ENCODE data around the gene PFN3. TPM values are rescaled to one million over a fixed set of nuclear protein-coding genes. Genes with fewer than 3 reads are reported as not detected.

PFN3 gene
- total RNA-seq, 1 donor from 2014 or later, result not detected

DNA sequence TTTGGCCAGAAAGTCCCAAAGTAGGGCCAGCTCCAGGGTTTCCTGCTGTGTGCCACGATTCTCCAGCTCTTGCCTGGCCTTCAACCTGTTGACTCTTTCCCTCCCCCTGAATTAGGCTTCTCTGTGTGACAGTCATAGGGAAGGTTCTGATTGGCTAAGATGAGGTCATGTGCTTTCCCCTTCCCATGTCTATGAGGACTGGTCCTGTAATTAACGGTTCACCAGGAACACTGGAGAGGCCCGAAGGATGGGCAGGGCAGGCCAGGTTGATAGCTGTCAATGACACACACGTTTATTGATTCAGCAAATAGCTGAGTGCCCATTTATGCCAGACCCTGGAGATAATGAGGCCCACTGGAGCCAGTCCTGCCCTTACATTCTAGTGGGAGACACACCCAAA is 37.2 kb upstream of the PFN3 start:
- Histone ChIP-seq H3K4me3 (ENCODE audit: insufficient read depth, low read depth, low read length) (no peak overlapping the region), H4K20me1 (ENCODE audit: insufficient read depth, low read length) (no peaks in the 10 kb centered on the region), H3K9me3 (ENCODE audit: insufficient read depth, low read depth, low read length) (no peaks in the 10 kb centered on the region), H3K36me3 (ENCODE audit: insufficient read depth, low read length) (peaks cover 4% of the 10 kb centered on the region), H3K4me2 (ENCODE audit: low read length) (no peak overlapping the region), H3K9ac (ENCODE audit: low read length) (no peak overlapping the region), H2AFZ (ENCODE audit: low read depth, low read length) (no peak overlapping the region), H3K27me3 (ENCODE audit: insufficient read depth, low read length) (no peaks in the 10 kb centered on the region), H3K79me2 (ENCODE audit: insufficient read depth, low read length) (no peaks in the 10 kb centered on the region), H3K4me1 (ENCODE audit: insufficient read depth, low read length) (no peaks in the 10 kb centered on the region), H3K27ac (ENCODE audit: low read depth, low read length) (no peak overlapping the region)
- TF ChIP-seq EZH2 (IDR thresholded peaks at IDR 0.05; ENCODE audit: insufficient read depth, low read length), result no peak
- TF ChIP-seq, protein P1, sequence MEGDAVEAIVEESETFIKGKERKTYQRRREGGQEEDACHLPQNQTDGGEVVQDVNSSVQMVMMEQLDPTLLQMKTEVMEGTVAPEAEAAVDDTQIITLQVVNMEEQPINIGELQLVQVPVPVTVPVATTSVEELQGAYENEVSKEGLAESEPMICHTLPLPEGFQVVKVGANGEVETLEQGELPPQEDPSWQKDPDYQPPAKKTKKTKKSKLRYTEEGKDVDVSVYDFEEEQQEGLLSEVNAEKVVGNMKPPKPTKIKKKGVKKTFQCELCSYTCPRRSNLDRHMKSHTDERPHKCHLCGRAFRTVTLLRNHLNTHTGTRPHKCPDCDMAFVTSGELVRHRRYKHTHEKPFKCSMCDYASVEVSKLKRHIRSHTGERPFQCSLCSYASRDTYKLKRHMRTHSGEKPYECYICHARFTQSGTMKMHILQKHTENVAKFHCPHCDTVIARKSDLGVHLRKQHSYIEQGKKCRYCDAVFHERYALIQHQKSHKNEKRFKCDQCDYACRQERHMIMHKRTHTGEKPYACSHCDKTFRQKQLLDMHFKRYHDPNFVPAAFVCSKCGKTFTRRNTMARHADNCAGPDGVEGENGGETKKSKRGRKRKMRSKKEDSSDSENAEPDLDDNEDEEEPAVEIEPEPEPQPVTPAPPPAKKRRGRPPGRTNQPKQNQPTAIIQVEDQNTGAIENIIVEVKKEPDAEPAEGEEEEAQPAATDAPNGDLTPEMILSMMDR (IDR thresholded peaks at IDR 0.05; ENCODE audit: insufficient read depth, low read depth, low read length), result no peak
- Mint-ChIP-seq H3K27me3 (ENCODE audit: low read depth, unreplicated experiment) (no peaks in the 10 kb centered on the region), H3K4me3 (ENCODE audit: unreplicated experiment) (no peak overlapping the region), H3K27ac (ENCODE audit: unreplicated experiment) (no peak overlapping the region), H3K9me3 (ENCODE audit: unreplicated experiment) (peaks cover 1% of the 10 kb centered on the region), H3K36me3 (ENCODE audit: low read depth, unreplicated experiment) (peaks cover 20% of the 10 kb centered on the region), H3K4me1 (ENCODE audit: low read depth, unreplicated experiment) (peaks cover 2% of the 10 kb centered on the region)
- DNase-seq (ENCODE audit: low read depth) (no peak), FAIRE-seq (no peak)

DNA sequence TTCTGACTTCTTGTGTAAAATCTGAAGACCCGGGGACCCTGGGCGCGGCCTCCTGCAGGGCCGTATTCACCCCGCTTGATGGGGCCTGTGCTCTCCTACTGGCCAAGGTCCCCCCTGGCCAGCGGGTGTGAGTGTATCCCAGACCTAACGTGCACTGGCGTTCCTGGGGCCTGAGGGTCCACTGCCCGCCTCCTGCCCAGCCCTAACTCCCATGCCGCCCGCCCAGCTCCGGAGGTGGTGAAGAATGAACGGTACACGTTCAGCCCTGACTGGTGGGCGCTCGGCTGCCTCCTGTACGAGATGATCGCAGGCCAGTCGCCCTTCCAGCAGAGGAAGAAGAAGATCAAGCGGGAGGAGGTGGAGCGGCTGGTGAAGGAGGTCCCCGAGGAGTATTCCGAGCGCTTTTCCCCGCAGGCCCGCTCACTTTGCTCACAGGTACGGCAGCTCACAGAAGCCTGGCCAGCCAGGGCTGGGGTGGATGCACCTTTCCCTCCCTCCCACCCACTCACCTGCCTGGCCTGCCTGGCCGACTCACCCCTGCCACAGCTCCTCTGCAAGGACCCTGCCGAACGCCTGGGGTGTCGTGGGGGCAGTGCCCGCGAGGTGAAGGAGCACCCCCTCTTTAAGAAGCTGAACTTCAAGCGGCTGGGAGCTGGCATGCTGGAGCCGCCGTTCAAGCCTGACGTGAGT is 35.5 kb upstream of the PFN3 start:
- peaks cover 4% of the 10 kb centered on the region for H3K36me3 ChIP-seq (ENCODE audit: insufficient read depth, low read length)
- H3K27me3 Mint-ChIP-seq (ENCODE audit: low read depth, unreplicated experiment), result no peaks in the 10 kb centered on the region
- H3K9ac ChIP-seq (ENCODE audit: low read length), result no peak overlapping the region

More for the DNA sequence above, 35.5 kb upstream of the PFN3 start:
- Histone ChIP-seq H3K27ac (ENCODE audit: low read depth, low read length) (no peak overlapping the region), H3K9me3 (ENCODE audit: insufficient read depth, low read depth, low read length) (no peaks in the 10 kb centered on the region), H3K4me2 (ENCODE audit: low read length) (no peak overlapping the region), H2AFZ (ENCODE audit: low read depth, low read length) (no peak overlapping the region), H3K79me2 (ENCODE audit: insufficient read depth, low read length) (no peaks in the 10 kb centered on the region), H3K4me3 (ENCODE audit: insufficient read depth, low read depth, low read length) (no peak overlapping the region), H3K27me3 (ENCODE audit: insufficient read depth, low read length) (no peaks in the 10 kb centered on the region), H3K4me1 (ENCODE audit: insufficient read depth, low read length) (no peaks in the 10 kb centered on the region), H4K20me1 (ENCODE audit: insufficient read depth, low read length) (peaks cover 6% of the 10 kb centered on the region)
- Mint-ChIP-seq H3K4me3 (ENCODE audit: unreplicated experiment) (no peak overlapping the region), H3K27ac (ENCODE audit: unreplicated experiment) (no peak overlapping the region), H3K4me1 (ENCODE audit: low read depth, unreplicated experiment) (no peaks in the 10 kb centered on the region), H3K9me3 (ENCODE audit: unreplicated experiment) (peaks cover 1% of the 10 kb centered on the region), H3K36me3 (ENCODE audit: low read depth, unreplicated experiment) (peaks cover 17% of the 10 kb centered on the region)
- FAIRE-seq, result no peak
- DNase-seq (ENCODE audit: low read depth), result no peak
- no peak for TF ChIP-seq EZH2 (IDR thresholded peaks at IDR 0.05; ENCODE audit: insufficient read depth, low read length)
- TF ChIP-seq, protein P1 (IDR thresholded peaks at IDR 0.05; ENCODE audit: insufficient read depth, low read depth, low read length), result no peak

Data from astrocyte (in vitro differentiated cells and primary cell).